CD8-positive, alpha-beta memory T cell (primary cell): ENCODE results near the gene DENND4B. TPM values are rescaled to one million over a fixed set of nuclear protein-coding genes. Genes with fewer than 3 reads are reported as not detected.
A peak's percentile ranks its signal among the peaks of the same experiment; 100 is the strongest.

Source experiments
- CTCF ChIA-PET: fragments of 350-600 bp; sonication (Branson Sonifier 250); formaldehyde crosslinking; loops from one replicate; lab custom pipeline; 2021; ENCODE audit warnings: antibody characterized with exemption; lab: Charles Lee
- POLR2A ChIA-PET: fragments of 350-600 bp; sonication (Branson Sonifier 250); formaldehyde crosslinking; loops from one replicate; lab custom pipeline; 2021; ENCODE audit warnings: antibody characterized with exemption; lab: Charles Lee
- DNase-seq, 5 donors: peaks; one replicate each; pipeline versions ENCODE4 v3.0.0 to v3.0.0-alpha.2; 2020 to 2022; ENCODE audit warnings: mixed read lengths in 1 of 5
- H3K27ac ChIP-seq: one replicate; pipeline ENCODE4 v1.7.0; 2013; ENCODE audit warnings: low read depth, mild to moderate bottlenecking, low read length, moderate library complexity
- H3K27me3 ChIP-seq: 2 replicates; pipeline ENCODE4 v1.7.0; 2013; ENCODE audit warnings: low read length, mild to moderate bottlenecking; ENCODE audit not compliant: insufficient read depth, poor library complexity, severe bottlenecking
- H3K36me3 ChIP-seq: 2 replicates; pipeline ENCODE4 v1.7.0; 2013; ENCODE audit warnings: mild to moderate bottlenecking, low read length, moderate library complexity; ENCODE audit not compliant: insufficient read depth
- H3K4me1 ChIP-seq: 2 replicates; pipeline ENCODE4 v1.7.0; 2013; ENCODE audit warnings: mild to moderate bottlenecking, low read length, moderate library complexity; ENCODE audit not compliant: insufficient read depth
- H3K4me3 ChIP-seq: 2 replicates; pipeline ENCODE4 v1.7.0; 2013; ENCODE audit warnings: mild to moderate bottlenecking, low read length
- H3K9me3 ChIP-seq: 2 replicates; pipeline ENCODE4 v1.7.0; 2013; ENCODE audit warnings: mild to moderate bottlenecking, low read length
- H3K27ac Mint-ChIP-seq, 8 donors: one replicate each; pipeline ENCODE4 v1.8.0; 2020 to 2021; ENCODE audit warnings: mixed read lengths in 8 of 8, mild to moderate bottlenecking in 6 of 8, inconsistent platforms in 3 of 8, moderate library complexity in 3 of 8
- H3K27me3 Mint-ChIP-seq, 2 donors: one replicate each; pipeline ENCODE4 v1.8.0; 2020 to 2021; ENCODE audit warnings: mixed read lengths in 2 of 2, mild to moderate bottlenecking in 1 of 2, moderate library complexity in 1 of 2
- H3K36me3 Mint-ChIP-seq, 3 donors: one replicate each; pipeline ENCODE4 v1.8.0; 2020 to 2021; ENCODE audit warnings: mixed read lengths in 3 of 3, inconsistent platforms in 1 of 3, mild to moderate bottlenecking in 1 of 3
- H3K4me1 Mint-ChIP-seq, 3 donors: one replicate each; pipeline ENCODE4 v1.8.0; 2020 to 2021; ENCODE audit warnings: mixed read lengths in 3 of 3, inconsistent platforms in 1 of 3, mild to moderate bottlenecking in 1 of 3
- H3K4me3 Mint-ChIP-seq, 7 donors: one replicate each; pipeline ENCODE4 v1.8.0; 2020 to 2021; ENCODE audit warnings: mixed read lengths in 7 of 7, mild to moderate bottlenecking in 6 of 7, moderate library complexity in 4 of 7, inconsistent platforms in 2 of 7
- H3K9me3 Mint-ChIP-seq, 5 donors: one replicate each; pipeline ENCODE4 v1.8.0; 2020 to 2022; ENCODE audit warnings: mixed read lengths in 5 of 5, mild to moderate bottlenecking in 3 of 5, moderate library complexity in 2 of 5, inconsistent platforms in 1 of 5
- polyA plus RNA-seq: library from polyadenylated mRNA; unstranded; fragments of 300-500 nt; fragmentation: Illumina TruSeq; gene quantifications from one replicate; pipeline ENCODE4 v1.2.3, GENCODE V29; 2021
- total RNA-seq, 2 experiments: library from RNA; stranded (reverse); gene quantifications; one replicate each; pipeline ENCODE4 v1.2.3, GENCODE V29; 2021

DENND4B gene
- total and polyA plus RNA-seq, 3 experiments from 2014 or later = 27.3 to 102 (median 100) TPM

GRCh38 chr1:153978274-153978909 lies 31.9 kb upstream of the DENND4B start:
- ChIA-PET CTCF (interaction anchor here (1.3 to 5.5 kb wide), 7 partner anchors 9 to 181 kb away, joined by 4 to 40 read pairs (median 6); partner anchors contain the start of genes CREB3L4, CRTC2, DENND4B and RAB13), POLR2A (interaction anchor here (0.8 to 5.1 kb wide), 8 partner anchors 8 to 307 kb away, joined by 3 to 58 read pairs (median 11); partner anchors contain the start of genes CREB3L4, DENND4B, GATAD2B and RAB13)
- Histone ChIP-seq H3K27me3 (no peaks in the 10 kb centered on the region), H3K27ac (peak overlapping the region; percentile 88), H3K36me3 (peaks cover 25% of the 10 kb centered on the region), H3K9me3 (no peaks in the 10 kb centered on the region), H3K4me1 (peaks cover 18% of the 10 kb centered on the region), H3K4me3 (peak overlapping the region; percentile 93)
- H3K27me3 Mint-ChIP-seq = peaks cover 0 to 3% of the 10 kb centered on the region in 2 donors
- no peaks in the 10 kb centered on the region for H3K9me3 Mint-ChIP-seq
- peak overlapping the region; percentile 91 to 99 (median 98) for H3K4me3 Mint-ChIP-seq
- no peak for DNase-seq
- H3K4me1 Mint-ChIP-seq = peaks cover 28 to 37% (median 29%) of the 10 kb centered on the region in 3 donors
- peaks cover 0 to 41% (median 7%) of the 10 kb centered on the region in 3 donors for H3K36me3 Mint-ChIP-seq
- H3K27ac Mint-ChIP-seq = peak overlapping the region; percentile 88 to 100 (median 95)

- no peaks in the 10 kb centered on the region for H3K9me3 ChIP-seq
- no peaks in the 10 kb centered on the region for H3K27me3 ChIP-seq
- peak within 1 kb of the TSS; percentile 88 to 100 (median 96) for H3K27ac Mint-ChIP-seq
- H3K4me1 Mint-ChIP-seq = peaks cover 28 to 39% (median 30%) of the 10 kb centered on the region in 3 donors
- CTCF ChIA-PET = interaction anchor here (1.2 to 5.5 kb wide), 9 partner anchors 9 to 406 kb away, joined by 3 to 40 read pairs (median 6); partner anchors contain the start of genes CREB3L4, CRTC2, DENND4B and RAB13
- peak within 1 kb of the TSS; percentile 91 to 99 (median 98) for H3K4me3 Mint-ChIP-seq
- peak; percentile 74 to 90 (median 81) for DNase-seq
- peak within 1 kb of the TSS; percentile 88 for H3K27ac ChIP-seq
- H3K36me3 Mint-ChIP-seq = peaks cover 0 to 50% (median 10%) of the 10 kb centered on the region in 3 donors
- peak within 1 kb of the TSS; percentile 93 for H3K4me3 ChIP-seq
- peaks cover 18% of the 10 kb centered on the region for H3K4me1 ChIP-seq
- peaks cover 0 to 1% of the 10 kb centered on the region in 2 donors for H3K27me3 Mint-ChIP-seq
- peaks cover 26% of the 10 kb centered on the region for H3K36me3 ChIP-seq
- H3K9me3 Mint-ChIP-seq = no peaks in the 10 kb centered on the region
- POLR2A ChIA-PET = interaction anchor here (0.5 to 5.1 kb wide), 16 partner anchors 9 to 1586 kb away, joined by 3 to 58 read pairs (median 4); partner anchors contain the start of genes CREB3L4, CRTC2, DENND4B and GATAD2B
Measured at GRCh38 chr1:153977250-153978240, 31.0 kb upstream of the DENND4B start, which contains the start of gene JTB. JTB (minus strand) TSS chr1:153977674; CDS start chr1:153977252, 422 bp downstream.

DNA sequence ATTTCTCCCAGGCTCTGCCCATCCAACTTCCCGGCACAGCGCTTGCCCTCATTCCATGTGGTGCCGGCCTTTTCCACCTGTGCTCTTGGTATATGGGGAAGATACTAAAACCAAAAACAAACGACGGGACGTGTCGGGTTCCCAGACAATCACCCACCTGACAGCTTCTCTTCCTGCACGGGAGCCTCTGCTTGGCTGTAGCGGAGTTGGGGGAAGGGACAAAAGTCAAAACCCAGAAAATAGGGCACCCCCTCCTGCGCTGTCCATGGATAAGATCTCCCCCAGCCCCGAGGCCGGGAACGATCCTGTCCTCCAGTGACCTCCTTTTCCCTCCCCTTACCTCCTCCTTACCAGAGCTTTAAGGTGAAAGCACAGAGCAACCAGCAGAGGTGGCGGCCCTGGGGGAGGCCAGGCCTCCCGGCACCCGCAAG lies 30.3 kb upstream of the DENND4B start:
- POLR2A ChIA-PET = interaction anchor here (1.0 to 5.1 kb wide), 13 partner anchors 10 to 193 kb away, joined by 3 to 58 read pairs (median 5); partner anchors contain the start of genes CREB3L4, CRTC2, DENND4B and GATAD2B
- Mint-ChIP-seq H3K27me3 (peaks cover 0 to 1% of the 10 kb centered on the region in 2 donors), H3K9me3 (no peaks in the 10 kb centered on the region), H3K4me3 (peak overlapping the region; percentile 91 to 99 (median 98)), H3K36me3 (peaks cover 0 to 51% (median 10%) of the 10 kb centered on the region in 3 donors), H3K27ac (peak overlapping the region; percentile 88 to 99 (median 96)), H3K4me1 (peaks cover 31 to 46% (median 33%) of the 10 kb centered on the region in 3 donors)
- Histone ChIP-seq H3K27me3 (no peaks in the 10 kb centered on the region), H3K4me3 (peak overlapping the region; percentile 93), H3K4me1 (peaks cover 18% of the 10 kb centered on the region), H3K27ac (peak overlapping the region; percentile 88), H3K9me3 (no peaks in the 10 kb centered on the region), H3K36me3 (peaks cover 26% of the 10 kb centered on the region)
- CTCF ChIA-PET = interaction anchor here (1.2 to 5.5 kb wide), 8 partner anchors 9 to 405 kb away, joined by 3 to 40 read pairs (median 8); partner anchors contain the start of genes CREB3L4, CRTC2, DENND4B and RAB13
- DNase-seq = no peak

- peaks cover 17% of the 10 kb centered on the region for H3K4me1 ChIP-seq
- H3K9me3 ChIP-seq = no peaks in the 10 kb centered on the region
- Mint-ChIP-seq H3K4me3 (peak overlapping the region in 1 of 7 donors; percentile 84), H3K4me1 (peaks cover 28 to 52% (median 31%) of the 10 kb centered on the region in 3 donors), H3K9me3 (no peaks in the 10 kb centered on the region), H3K27me3 (no peaks in the 10 kb centered on the region), H3K27ac (peak overlapping the region in 5 of 8 donors; percentile 11 to 91 (median 47)), H3K36me3 (peaks cover 0 to 51% (median 10%) of the 10 kb centered on the region in 3 donors)
- no peak overlapping the region for H3K4me3 ChIP-seq
- CTCF ChIA-PET = interaction anchor here (0.6 to 1.8 kb wide), 3 partner anchors 11 to 1350 kb away, joined by 3 to 6 read pairs (median 3); partner anchors contain the start of gene SLC39A1
- DNase-seq = no peak
- H3K27me3 ChIP-seq = no peaks in the 10 kb centered on the region
- peaks cover 26% of the 10 kb centered on the region for H3K36me3 ChIP-seq
- no peak overlapping the region for H3K27ac ChIP-seq
- POLR2A ChIA-PET = interaction anchor here (0.6 to 1.7 kb wide), 3 partner anchors 10 to 178 kb away, joined by 3 to 4 read pairs (median 3); partner anchors contain the start of genes DENND4B and SLC39A1
Measured at GRCh38 chr1:153973525-153973924, 27.0 kb upstream of the DENND4B start.

DNA sequence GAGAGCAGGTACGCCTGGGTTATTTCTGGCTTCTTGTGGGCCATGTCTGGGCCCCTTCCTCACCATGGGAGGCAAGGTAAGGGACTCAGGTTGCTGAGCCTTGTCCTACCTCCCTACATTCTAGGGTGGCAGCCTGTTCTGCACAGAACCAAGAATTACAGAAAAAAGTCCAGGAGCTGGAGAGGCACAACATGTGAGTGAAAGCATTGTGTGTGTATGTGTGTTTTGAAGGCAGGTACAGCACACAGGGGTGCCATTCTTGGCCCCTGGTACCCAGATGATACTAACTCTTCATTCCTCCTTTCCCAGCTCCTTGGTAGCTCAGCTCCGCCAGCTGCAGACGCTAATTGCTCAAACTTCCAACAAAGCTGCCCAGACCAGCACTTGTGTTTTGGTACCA lies 26.6 kb upstream of the DENND4B start:
- no peaks in the 10 kb centered on the region for H3K9me3 Mint-ChIP-seq
- POLR2A ChIA-PET = interaction anchor here (0.6 to 1.7 kb wide), 3 partner anchors 10 to 177 kb away, joined by 3 to 4 read pairs (median 3); partner anchors contain the start of genes DENND4B and SLC39A1
- peaks cover 25 to 49% (median 28%) of the 10 kb centered on the region in 3 donors for H3K4me1 Mint-ChIP-seq

DNA sequence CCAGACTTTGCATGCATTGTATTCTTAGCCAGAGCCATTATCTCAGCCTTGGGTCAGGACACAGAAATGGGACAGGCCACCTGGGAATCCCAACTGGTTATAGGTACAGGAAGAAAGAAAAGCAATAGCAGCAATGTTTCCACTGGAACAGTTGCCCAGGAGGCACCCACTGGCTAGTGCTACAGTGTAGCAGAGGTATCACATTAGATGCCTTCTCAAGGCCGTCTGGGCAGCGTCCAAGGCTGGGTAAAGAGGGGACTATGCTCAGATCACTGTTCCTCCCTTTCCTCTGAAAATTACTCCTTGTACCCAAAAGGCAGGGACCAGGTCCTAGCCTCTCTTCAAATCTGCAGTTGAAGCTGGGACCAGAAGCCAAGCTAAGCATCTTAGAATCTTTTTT lies 23.8 kb upstream of the DENND4B start:
- Mint-ChIP-seq H3K4me3 (no peak overlapping the region), H3K9me3 (no peaks in the 10 kb centered on the region), H3K27ac (peak overlapping the region in 3 of 8 donors; percentile 29 to 51 (median 32)), H3K4me1 (peaks cover 32 to 55% (median 33%) of the 10 kb centered on the region in 3 donors), H3K36me3 (peaks cover 0 to 39% (median 5%) of the 10 kb centered on the region in 3 donors), H3K27me3 (no peaks in the 10 kb centered on the region)
- Histone ChIP-seq H3K36me3 (peaks cover 18% of the 10 kb centered on the region), H3K27me3 (no peaks in the 10 kb centered on the region), H3K4me1 (peaks cover 21% of the 10 kb centered on the region), H3K9me3 (no peaks in the 10 kb centered on the region), H3K4me3 (no peak overlapping the region), H3K27ac (no peak overlapping the region)
- ChIA-PET CTCF (interaction anchor here (1.4 kb wide), 1 partner anchor 24 kb away, joined by 5 read pairs; the partner anchor contains the start of gene DENND4B), POLR2A (interaction anchor here (0.6 kb wide), 2 partner anchors 13 to 155 kb away, joined by 3 to 4 read pairs; no protein-coding TSS in a partner anchor)
- no peak for DNase-seq

More for the DNA sequence above, 26.6 kb upstream of the DENND4B start:
- H3K9me3 ChIP-seq = no peaks in the 10 kb centered on the region
- CTCF ChIA-PET = interaction anchor here (0.6 to 1.3 kb wide), 2 partner anchors 14 to 1351 kb away, joined by 3 read pairs; no protein-coding TSS in a partner anchor
- no peak for DNase-seq
- H3K27ac ChIP-seq = no peak overlapping the region
- H3K4me3 Mint-ChIP-seq = peak overlapping the region in 1 of 7 donors; percentile 84
- H3K27me3 ChIP-seq = no peaks in the 10 kb centered on the region
- H3K36me3 ChIP-seq = peaks cover 26% of the 10 kb centered on the region
- peaks cover 0 to 51% (median 10%) of the 10 kb centered on the region in 3 donors for H3K36me3 Mint-ChIP-seq
- peak overlapping the region in 5 of 8 donors; percentile 18 to 91 (median 47) for H3K27ac Mint-ChIP-seq
- H3K27me3 Mint-ChIP-seq = no peaks in the 10 kb centered on the region
- peaks cover 15% of the 10 kb centered on the region for H3K4me1 ChIP-seq
- H3K4me3 ChIP-seq = no peak overlapping the region
